Stimulated activated CD4-positive, alpha-beta T cell treated with anti-CD3 and anti-CD28 coated beads, Interleukin-4, amount 100 ng/mL, for 1 hour (primary cell): ENCODE measurements around the gene SYS1.
A peak's percentile ranks its signal among the peaks of the same experiment; 100 is the strongest.

Experiments
- DNase-seq: peaks from one replicate; pipeline ENCODE4 v3.0.0-alpha.2; 2020

The SYS1 gene

GRCh38 chr20:45362804-45363610, at the start of gene SYS1:
TSS of gene SYS1 (plus strand) at chr20:45363156. CDS start at chr20:45363532, 376 bp downstream.
- peak; percentile 98 for DNase-seq

- DNase-seq: no peak
Measured at GRCh38 chr20:45313943-45314342, 49.0 kb upstream of the SYS1 start.

GRCh38 chr20:45315672-45316071, 47.3 kb upstream of the SYS1 start:
- no peak for DNase-seq

- no peak for DNase-seq
Measured at GRCh38 chr20:45316150-45317080, 46.5 kb upstream of the SYS1 start.

- no peak for DNase-seq
Measured at GRCh38 chr20:45317826-45318225, 45.1 kb upstream of the SYS1 start.

GRCh38 chr20:45318386-45318939, 44.5 kb upstream of the SYS1 start:
- DNase-seq: no peak

- no peak for DNase-seq
Measured at GRCh38 chr20:45318948-45319347, 44.0 kb upstream of the SYS1 start.

- DNase-seq: no peak
Measured at GRCh38 chr20:45320948-45321595, 41.9 kb upstream of the SYS1 start.

GRCh38 chr20:45322952-45323383, 40.0 kb upstream of the SYS1 start:
- DNase-seq: no peak

- DNase-seq: no peak
Measured at GRCh38 chr20:45323731-45324130, 39.2 kb upstream of the SYS1 start.

- no peak for DNase-seq
Measured at GRCh38 chr20:45325371-45325770, 37.6 kb upstream of the SYS1 start.

- DNase-seq: no peak
Measured at GRCh38 chr20:45328451-45328850, 34.5 kb upstream of the SYS1 start.

- no peak for DNase-seq
Measured at GRCh38 chr20:45329497-45330319, 33.2 kb upstream of the SYS1 start.

GRCh38 chr20:45330476-45330875, 32.5 kb upstream of the SYS1 start:
- DNase-seq: no peak

- no peak for DNase-seq
Measured at GRCh38 chr20:45336530-45337366, 26.2 kb upstream of the SYS1 start.

GRCh38 chr20:45337367-45338120, 25.4 kb upstream of the SYS1 start:
- no peak for DNase-seq

GRCh38 chr20:45338121-45339030, 24.6 kb upstream of the SYS1 start:
- no peak for DNase-seq

GRCh38 chr20:45339084-45339483, 23.9 kb upstream of the SYS1 start:
- DNase-seq: no peak

- no peak for DNase-seq
Measured at GRCh38 chr20:45339799-45340198, 23.2 kb upstream of the SYS1 start.
